ENCODE data around the gene PHKB.

The PHKB gene

DNA sequence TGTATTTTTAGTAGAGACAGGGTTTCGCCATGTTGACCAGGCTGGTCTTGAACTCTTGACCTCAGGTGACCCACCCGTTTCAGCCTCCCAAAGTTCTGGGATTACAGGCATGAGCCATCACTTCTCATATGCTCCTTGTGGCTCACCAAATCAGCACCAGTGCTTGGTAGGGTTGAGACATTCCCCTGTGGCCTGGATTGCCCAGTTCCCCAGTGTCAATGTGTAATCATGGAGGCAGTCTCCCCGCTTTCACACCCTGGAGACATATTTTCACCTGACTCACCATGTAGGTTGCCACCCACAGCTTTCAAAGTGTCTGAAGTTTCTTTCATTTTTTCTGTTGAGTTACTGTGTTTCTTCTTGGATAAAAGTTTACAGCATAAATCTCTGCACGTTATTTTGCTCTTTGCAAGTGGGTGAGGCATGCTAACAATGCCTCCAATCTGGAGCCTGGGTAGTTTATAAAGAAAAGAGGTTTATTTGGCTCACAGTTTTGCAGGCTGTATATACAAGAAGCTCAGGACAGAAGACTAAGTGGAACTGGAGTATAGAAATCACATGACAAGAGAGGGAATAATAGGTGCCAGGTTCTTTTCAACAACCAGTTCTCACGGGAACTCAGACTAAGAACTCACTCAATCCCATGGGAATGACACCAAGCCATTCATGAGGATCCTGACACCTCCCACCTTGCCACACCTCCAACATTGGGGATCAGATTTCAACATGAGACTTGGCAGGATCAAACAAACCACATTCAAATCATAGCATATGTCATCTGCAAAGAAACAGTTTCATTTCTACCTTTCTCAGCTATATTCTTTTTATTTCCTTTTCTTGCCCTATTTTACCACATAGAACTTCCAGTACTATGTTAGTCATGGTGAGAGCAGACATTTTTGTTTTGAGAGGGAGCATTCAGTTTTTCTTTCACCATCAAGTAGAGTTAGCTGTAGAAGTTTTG lies 113.2 kb downstream of the PHKB start:
- peaks cover 29% of the 10 kb centered on the region for H3K4me1 ChIP-seq (ENCODE audit: low read length)
- H3K36me3 ChIP-seq (replicated peaks; ENCODE audit: insufficient read depth, low read length) = no peaks in the 10 kb centered on the region; the same call in 1 of the 2 replicates
- H3K27ac ChIP-seq (ENCODE audit: low read length) = peak overlapping the region; percentile 62; the same call in 1 of the 2 replicates
- DNase-seq = peak; percentile 57
- H2AFZ ChIP-seq (ENCODE audit: low read length) = no peak overlapping the region
- peak overlapping the region; percentile 36; the same call in 1 of the 2 replicates for H3K4me2 ChIP-seq (ENCODE audit: low read depth, low read length)
- peaks cover 17% of the 10 kb centered on the region for H3F3A ChIP-seq (ENCODE audit: insufficient read depth, low read length)
- no peaks in the 10 kb centered on the region for H3K9me2 ChIP-seq (replicated peaks; ENCODE audit: insufficient read depth, low read length)
- H3K27me3 ChIP-seq (replicated peaks; ENCODE audit: insufficient read depth, low read length) = no peaks in the 10 kb centered on the region
- H4K20me1 ChIP-seq (ENCODE audit: insufficient read depth, low read length) = no peaks in the 10 kb centered on the region
- no peaks in the 10 kb centered on the region for H3K9me3 ChIP-seq (replicated peaks; ENCODE audit: insufficient read depth, low read length)
- TF ChIP-seq CTCF (IDR thresholded peaks at IDR 0.05; ENCODE audit: low read length) (no peak), EZH2phosphoT487 (IDR thresholded peaks at IDR 0.05; ENCODE audit: low read length) (no peak), EZH2 (optimal IDR thresholded peaks at IDR 0.05; ENCODE audit: low read depth, low read length) (no peak)
- peak overlapping the region; percentile 11; the same call in 1 of the 2 replicates for H3K4me3 ChIP-seq (ENCODE audit: low read length)
- no peaks in the 10 kb centered on the region for H3K79me2 ChIP-seq (ENCODE audit: low read length)
- H3K9ac ChIP-seq (ENCODE audit: low read length) = no peak overlapping the region

DNA sequence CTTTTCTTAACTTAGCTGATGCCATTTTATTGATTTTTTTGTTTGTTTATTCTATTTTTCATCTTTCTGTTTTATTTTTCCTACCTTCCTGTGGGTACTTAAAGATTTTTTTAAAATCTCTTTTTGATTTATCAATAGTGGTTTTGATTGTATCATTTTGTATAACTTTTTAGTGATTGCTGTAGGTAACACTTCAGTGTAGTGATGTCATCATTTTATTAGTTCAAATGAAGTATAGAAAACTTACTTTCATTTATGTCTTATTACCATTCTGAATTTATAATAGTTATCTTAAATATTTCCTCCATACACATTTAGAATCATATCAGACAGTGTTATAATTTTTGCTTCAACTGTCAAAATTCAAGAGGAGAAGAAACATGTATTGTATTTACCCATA lies 115.9 kb downstream of the PHKB start:
- H4K20me1 ChIP-seq (ENCODE audit: insufficient read depth, low read length) = no peaks in the 10 kb centered on the region
- TF ChIP-seq EZH2phosphoT487 (IDR thresholded peaks at IDR 0.05; ENCODE audit: low read length) = no peak
- no peak for TF ChIP-seq CTCF (IDR thresholded peaks at IDR 0.05; ENCODE audit: low read length)
- no peak for TF ChIP-seq EZH2 (optimal IDR thresholded peaks at IDR 0.05; ENCODE audit: low read depth, low read length)

GRCh38 chr16:47578033-47578432 lies 116.9 kb downstream of the PHKB start:
- H3K9ac ChIP-seq (ENCODE audit: low read length) = no peak overlapping the region
- no peak overlapping the region for H3K4me2 ChIP-seq (ENCODE audit: low read depth, low read length)
- H3K9me3 ChIP-seq (replicated peaks; ENCODE audit: insufficient read depth, low read length) = no peaks in the 10 kb centered on the region
- peaks cover 17% of the 10 kb centered on the region for H3F3A ChIP-seq (ENCODE audit: insufficient read depth, low read length)
- H3K27ac ChIP-seq (ENCODE audit: low read length) = peak overlapping the region; percentile 29; the same call in 1 of the 2 replicates
- H3K9me2 ChIP-seq (replicated peaks; ENCODE audit: insufficient read depth, low read length) = no peaks in the 10 kb centered on the region
- H3K27me3 ChIP-seq (replicated peaks; ENCODE audit: insufficient read depth, low read length) = no peaks in the 10 kb centered on the region
- TF ChIP-seq EZH2phosphoT487 (IDR thresholded peaks at IDR 0.05; ENCODE audit: low read length) (no peak), CTCF (IDR thresholded peaks at IDR 0.05; ENCODE audit: low read length) (no peak)
- H2AFZ ChIP-seq (ENCODE audit: low read length) = no peak overlapping the region
- no peaks in the 10 kb centered on the region for H3K36me3 ChIP-seq (replicated peaks; ENCODE audit: insufficient read depth, low read length)
- H3K4me1 ChIP-seq (ENCODE audit: low read length) = peaks cover 29% of the 10 kb centered on the region
- H3K79me2 ChIP-seq (ENCODE audit: low read length) = no peaks in the 10 kb centered on the region
- H4K20me1 ChIP-seq (ENCODE audit: insufficient read depth, low read length) = no peaks in the 10 kb centered on the region
- H3K4me3 ChIP-seq (ENCODE audit: low read length) = no peak overlapping the region
- no peak for DNase-seq

More for the DNA sequence above, 115.9 kb downstream of the PHKB start:
- no peaks in the 10 kb centered on the region for H3K36me3 ChIP-seq (replicated peaks; ENCODE audit: insufficient read depth, low read length)
- H3F3A ChIP-seq (ENCODE audit: insufficient read depth, low read length) = peaks cover 17% of the 10 kb centered on the region
- H3K4me2 ChIP-seq (ENCODE audit: low read depth, low read length) = no peak overlapping the region
- no peaks in the 10 kb centered on the region for H3K9me2 ChIP-seq (replicated peaks; ENCODE audit: insufficient read depth, low read length)
- H3K4me3 ChIP-seq (ENCODE audit: low read length) = no peak overlapping the region
- H2AFZ ChIP-seq (ENCODE audit: low read length) = no peak overlapping the region
- H3K27ac ChIP-seq (ENCODE audit: low read length) = no peak overlapping the region
- H3K4me1 ChIP-seq (ENCODE audit: low read length) = peaks cover 29% of the 10 kb centered on the region
- H3K79me2 ChIP-seq (ENCODE audit: low read length) = no peaks in the 10 kb centered on the region
- no peak overlapping the region for H3K9ac ChIP-seq (ENCODE audit: low read length)
- no peaks in the 10 kb centered on the region for H3K27me3 ChIP-seq (replicated peaks; ENCODE audit: insufficient read depth, low read length)
- no peaks in the 10 kb centered on the region for H3K9me3 ChIP-seq (replicated peaks; ENCODE audit: insufficient read depth, low read length)
- DNase-seq = no peak

All from MM.1S (cell line).